ENCODE data around the gene TOR1AIP2.
A peak's percentile ranks its signal among the peaks of the same experiment; 100 is the strongest.
"Not testable (repeated sequence)": the region's sequence is repeated elsewhere in the genome, so short reads cannot be mapped to it uniquely, and the experiment has no call there.

The TOR1AIP2 gene

GRCh38 chr1:179875596-179876299 is 1.9 kb downstream of the TOR1AIP2 start:
- no peak for DNase-seq

DNA sequence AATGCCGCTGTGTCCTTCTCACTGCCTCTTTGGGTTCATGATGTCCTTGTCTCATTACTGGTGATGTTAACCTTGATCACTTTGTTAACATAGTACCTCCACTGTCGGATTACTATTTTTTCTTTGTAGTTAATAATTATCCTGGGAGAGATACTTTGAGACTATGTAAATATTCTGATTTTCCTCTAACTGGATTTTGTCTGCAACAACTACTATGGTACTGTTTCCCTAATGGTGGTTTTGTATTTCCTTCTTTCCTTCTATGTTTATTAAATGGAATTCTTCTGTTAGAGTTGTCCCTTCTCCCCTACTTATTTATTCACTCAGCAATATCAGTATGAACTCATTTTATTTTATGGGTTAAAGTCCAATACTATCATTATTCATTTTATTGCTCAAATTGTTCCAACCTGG is 4.2 kb downstream of the TOR1AIP2 start:
- no peak for DNase-seq

DNA sequence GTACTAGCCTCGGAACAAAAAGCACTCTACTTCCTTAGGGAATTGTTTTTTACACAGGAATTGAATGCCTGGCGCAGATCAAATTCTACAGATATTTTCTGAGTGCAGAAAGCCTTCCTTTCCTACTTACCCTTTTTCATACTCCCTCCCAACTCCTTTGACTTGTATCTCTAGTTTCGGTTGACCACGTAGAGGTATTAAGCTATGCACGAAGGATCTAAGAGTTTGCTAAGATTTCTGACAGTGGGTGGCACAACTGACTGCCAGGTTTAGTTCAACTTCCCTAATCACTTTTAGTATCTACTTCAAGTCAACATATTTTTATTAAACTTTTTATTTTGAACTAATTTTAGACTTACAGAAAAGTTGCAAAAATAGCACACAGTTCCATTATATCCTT is 5.0 kb downstream of the TOR1AIP2 start:
- no peak for DNase-seq

GRCh38 chr1:179871940-179872339 is 5.7 kb downstream of the TOR1AIP2 start:
- no peak for DNase-seq

- no peak for DNase-seq
Observed at GRCh38 chr1:179870870-179871269, 6.7 kb downstream of the TOR1AIP2 start.

GRCh38 chr1:179867493-179868330 is 9.9 kb downstream of the TOR1AIP2 start:
- peak in 1 of 2 donors; percentile 76 for DNase-seq

GRCh38 chr1:179866616-179867015 is 11.0 kb downstream of the TOR1AIP2 start:
- DNase-seq, result no peak

GRCh38 chr1:179865377-179865776 is 12.2 kb downstream of the TOR1AIP2 start:
- DNase-seq, result no peak

DNA sequence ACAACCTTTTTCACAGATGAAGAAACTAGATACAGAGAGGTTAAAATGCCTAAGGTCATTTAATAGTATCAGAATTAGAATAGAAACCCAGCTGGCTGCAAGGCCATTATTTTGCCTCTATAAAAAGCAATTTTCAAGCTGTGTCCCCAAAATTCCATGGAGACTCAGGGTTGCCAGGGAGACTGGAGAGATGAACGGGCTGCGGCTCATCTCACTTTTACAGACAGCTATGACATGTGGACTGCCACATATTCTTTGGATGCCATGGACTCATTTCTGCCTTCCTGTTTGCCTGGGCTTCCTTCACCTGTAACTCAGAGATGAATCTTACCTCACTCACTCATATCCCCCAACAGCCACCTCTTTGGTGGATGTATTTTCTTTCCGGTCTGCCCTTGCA is 17.0 kb downstream of the TOR1AIP2 start:
- no peak for DNase-seq

DNA sequence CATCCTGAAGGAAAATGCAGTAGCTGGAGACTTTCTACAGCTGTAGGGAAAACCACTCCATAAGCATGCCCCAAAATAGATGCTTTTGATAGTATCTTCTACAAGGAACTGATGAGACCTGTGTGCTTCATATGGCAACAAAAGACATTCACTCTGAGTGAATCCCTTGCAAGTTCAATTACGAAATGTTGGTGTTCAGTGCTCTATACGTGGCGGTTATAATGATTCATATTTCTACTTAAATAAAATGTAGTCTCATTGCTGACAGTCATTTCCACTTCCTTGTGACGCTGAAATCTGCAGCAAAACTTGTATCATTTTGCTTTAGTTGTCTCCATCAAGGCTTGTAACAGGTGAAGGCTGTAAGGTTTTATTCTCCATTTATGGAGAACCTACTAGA is 20.6 kb downstream of the TOR1AIP2 start:
- no peak for DNase-seq

- DNase-seq, result no peak
Observed at GRCh38 chr1:179856296-179856695, 21.3 kb downstream of the TOR1AIP2 start.

DNA sequence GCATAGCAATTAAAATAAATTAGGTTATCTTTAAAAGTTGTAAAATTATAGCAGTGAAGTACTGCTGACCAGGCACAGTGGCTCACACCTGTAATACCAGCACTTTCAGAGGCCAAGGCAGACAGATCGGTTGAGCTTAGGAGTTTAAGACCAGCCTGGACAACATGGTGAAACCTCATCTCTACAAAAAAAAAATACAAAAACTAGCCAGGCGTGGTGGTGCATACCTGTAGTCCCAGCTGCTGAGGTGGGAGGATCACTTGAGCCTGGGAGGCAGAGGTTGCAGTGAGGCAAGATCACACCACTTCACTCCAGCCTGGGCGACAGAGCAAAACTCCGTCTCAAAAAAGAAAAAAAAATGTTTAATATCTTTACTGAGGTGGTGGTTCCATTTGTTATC is 21.8 kb downstream of the TOR1AIP2 start:
- DNase-seq, result not testable (repeated sequence)

- no peak for DNase-seq
Observed at GRCh38 chr1:179853102-179853501, 24.5 kb downstream of the TOR1AIP2 start.

GRCh38 chr1:179848233-179848632 is 29.4 kb downstream of the TOR1AIP2 start:
- DNase-seq, result no peak

- DNase-seq, result no peak
Observed at GRCh38 chr1:179840107-179840506, 37.5 kb downstream of the TOR1AIP2 start.

- not testable (repeated sequence) for DNase-seq
Observed at GRCh38 chr1:179836686-179837445, 40.7 kb downstream of the TOR1AIP2 start.

- no peak for DNase-seq
Observed at GRCh38 chr1:179831852-179832699, 45.5 kb downstream of the TOR1AIP2 start.

DNA sequence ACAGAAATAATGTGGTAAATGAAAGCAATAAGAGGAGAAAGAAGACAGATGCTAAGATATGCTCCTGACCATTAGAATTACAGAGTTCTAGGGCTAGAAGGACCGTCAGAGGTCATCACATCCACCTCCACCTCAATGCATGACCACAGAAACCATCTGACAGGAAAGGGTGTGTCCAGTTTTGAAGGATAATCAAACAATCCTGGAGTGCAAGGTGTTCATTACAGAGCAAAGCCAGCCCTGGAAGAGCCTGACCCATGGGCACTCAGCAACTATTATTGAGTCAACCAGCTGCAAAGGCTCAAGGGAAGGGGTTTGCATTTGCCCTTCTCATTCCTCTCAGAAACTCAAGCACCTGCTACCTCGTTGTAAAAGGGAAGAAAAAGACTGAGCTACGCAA is 46.4 kb downstream of the TOR1AIP2 start:
- DNase-seq, result no peak

GRCh38 chr1:179828554-179829110 is 49.0 kb downstream of the TOR1AIP2 start:
- DNase-seq, result no peak

GRCh38 chr1:179826626-179827280 is 50.9 kb downstream of the TOR1AIP2 start:
- no peak for DNase-seq

GRCh38 chr1:179825798-179826460 is 51.7 kb downstream of the TOR1AIP2 start:
- DNase-seq, result no peak

All from bone marrow (tissue), 2 donors.